Esophagus mucosa (tissue), 1 donor: ENCODE measurements around the gene PHACTR3. TPM values are rescaled to one million over a fixed set of nuclear protein-coding genes. Genes with fewer than 3 reads are reported as not detected.

Source experiments
- ATAC-seq: fragments of 200-7000 bp; cut with Tn5 transposase; one replicate; pipeline ENCODE4 v1.9.1; 2020
- total RNA-seq: library from RNA; stranded (reverse); gene quantifications from one replicate; pipeline ENCODE4 v1.2.4, GENCODE V29; 2023
- donor health status: DM: yes; HTN: yes; CAD: no.

Gene PHACTR3
- total RNA-seq, 1 donor from 2014 or later: not detected

DNA sequence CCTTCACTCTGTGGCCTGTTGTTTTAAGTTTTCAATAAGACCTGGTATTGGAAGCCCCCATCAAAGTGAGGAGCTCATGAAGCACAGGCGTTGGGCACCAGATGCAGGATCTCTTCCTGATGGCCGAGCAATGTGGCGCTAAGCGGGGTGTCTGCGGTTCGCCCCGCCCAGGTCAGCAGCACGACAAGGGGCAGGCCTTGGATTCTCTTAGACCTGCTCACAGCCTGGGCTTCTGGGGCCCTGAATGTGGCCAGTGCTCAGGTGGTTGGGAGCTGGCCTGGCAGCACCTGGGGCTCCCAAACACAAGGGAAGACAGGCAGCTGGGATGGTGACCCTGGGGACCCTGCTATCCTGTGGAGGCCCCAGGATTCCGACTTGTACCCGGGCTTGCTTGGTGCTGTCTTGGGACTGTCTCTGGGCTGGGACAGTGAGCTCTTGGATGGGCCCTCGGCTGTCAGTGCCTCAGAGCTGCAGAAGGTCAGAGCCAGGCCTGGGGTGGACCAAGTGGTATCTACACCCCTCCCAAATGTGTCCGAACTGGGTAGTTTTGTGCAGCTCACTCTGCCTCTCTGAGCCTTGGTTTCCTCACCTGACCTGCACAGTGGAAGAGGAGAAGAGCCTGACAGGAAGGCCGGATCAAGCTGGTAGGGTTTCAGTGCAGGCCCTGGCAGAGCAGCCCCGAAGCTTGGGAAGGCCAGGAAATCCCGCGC lies 69.1 kb downstream of the PHACTR3 start:
- no peak for ATAC-seq

DNA sequence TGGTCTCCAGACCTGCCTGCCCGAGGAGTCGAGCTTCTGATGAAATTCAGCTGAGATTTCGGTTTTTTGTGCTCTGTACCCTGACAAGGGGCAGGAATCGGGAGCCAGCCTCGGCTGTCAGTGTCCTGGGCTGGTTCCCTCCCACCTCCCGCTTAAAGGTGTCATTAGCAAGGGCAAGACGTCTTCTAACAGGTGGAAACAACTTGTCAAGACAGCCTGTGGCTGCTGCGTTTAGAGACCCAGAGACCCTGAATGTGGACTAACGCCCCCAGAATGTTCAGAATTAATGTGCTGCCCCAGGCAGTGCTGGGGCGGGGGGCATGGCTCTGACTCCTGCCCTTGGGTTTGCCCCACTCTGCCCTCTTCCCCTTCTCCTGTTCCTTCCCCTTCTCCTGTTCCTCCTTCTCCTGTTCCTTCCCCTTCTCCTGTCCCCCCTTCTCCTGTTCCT lies 69.7 kb downstream of the PHACTR3 start:
- no peak for ATAC-seq

DNA sequence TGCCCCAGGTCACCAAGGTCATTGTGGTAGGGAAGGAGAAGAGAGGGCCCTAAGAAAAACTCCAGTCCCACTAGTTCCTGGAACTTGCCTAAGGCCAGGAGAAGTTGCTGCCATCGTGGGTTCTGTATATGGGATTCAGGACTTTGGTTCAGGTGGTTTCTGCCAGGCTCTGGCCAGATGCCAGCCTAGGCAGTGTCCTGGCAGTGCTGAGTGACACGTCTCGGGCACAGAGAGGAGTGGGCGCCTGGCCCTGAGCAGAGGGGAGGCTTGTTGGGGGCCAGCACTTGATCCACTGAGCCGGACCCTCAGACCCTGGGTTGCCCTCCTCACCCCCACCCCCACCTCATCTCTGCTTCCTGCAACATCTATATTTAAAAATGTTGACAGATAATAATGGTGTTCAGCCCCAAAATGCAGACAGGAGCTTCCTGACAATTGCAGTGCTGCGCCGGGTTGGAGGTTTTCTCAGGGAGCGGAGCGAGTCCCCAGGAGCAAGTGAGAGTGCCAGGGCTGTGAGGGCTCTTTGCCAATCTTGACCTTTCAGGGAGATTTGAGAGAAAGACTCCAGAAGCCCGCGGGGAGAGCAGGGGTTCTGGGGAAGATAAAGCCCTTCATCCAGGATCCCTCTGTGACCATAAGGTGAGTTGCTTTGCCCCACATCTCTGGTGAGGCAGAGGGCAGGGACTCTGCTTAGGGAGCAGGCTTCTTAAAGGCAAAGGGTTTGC lies 71.9 kb downstream of the PHACTR3 start:
- no peak for ATAC-seq

DNA sequence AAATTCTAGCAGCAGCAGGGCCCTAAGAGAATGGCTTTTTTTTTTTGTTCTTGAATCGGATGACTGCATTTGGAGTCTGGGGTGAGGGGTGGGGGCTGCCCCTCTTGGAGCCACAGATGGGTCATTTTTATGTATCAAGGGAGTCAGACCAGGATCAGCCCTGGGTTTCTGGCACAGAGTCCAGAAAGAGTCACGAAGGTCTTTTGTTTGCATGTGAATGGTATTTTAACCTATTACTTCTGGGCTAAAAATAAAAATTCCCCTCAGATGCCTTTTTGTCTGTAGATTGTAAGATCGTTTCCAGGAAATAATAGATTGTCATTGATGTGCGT lies 72.5 kb downstream of the PHACTR3 start:
- no peak for ATAC-seq

DNA sequence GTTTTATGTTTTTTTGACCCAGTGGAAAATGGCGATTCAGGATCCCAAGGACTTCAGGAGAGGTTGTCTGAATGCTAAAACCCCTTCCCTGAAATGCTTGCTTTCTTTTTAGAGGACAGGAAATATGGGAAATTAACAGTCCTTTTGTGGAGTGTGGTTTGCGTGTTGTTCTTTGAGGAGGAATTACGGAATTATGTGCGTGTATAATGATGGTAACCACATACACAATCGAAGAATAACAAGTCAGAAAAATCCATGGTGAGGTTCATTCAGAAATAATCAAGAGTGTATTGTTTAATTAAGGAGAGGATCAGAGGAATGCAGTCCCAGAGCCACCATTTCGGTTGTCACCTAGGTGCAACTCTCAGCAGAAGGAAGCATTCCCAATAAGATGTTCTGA lies 73.2 kb downstream of the PHACTR3 start:
- no peak for ATAC-seq

DNA sequence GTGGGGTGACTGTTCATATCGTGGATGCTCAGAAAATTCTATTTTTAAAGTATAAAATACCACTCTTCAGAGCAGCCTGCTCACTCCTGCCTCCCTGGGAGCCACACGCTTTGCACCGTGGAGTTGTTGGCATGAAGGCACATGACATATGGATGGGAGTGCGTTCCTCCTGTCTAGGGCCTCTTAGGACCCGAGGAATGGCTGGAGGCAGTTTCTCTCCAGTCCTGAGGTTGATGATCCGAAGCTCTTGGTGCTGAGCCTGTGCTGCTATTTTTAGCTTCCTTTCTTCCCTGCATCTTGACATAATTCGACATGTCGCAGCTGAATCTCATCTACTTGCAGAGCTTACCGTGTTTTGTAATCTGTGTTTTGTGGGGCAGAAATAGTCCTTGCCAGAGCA lies 73.9 kb downstream of the PHACTR3 start:
- no peak for ATAC-seq

DNA sequence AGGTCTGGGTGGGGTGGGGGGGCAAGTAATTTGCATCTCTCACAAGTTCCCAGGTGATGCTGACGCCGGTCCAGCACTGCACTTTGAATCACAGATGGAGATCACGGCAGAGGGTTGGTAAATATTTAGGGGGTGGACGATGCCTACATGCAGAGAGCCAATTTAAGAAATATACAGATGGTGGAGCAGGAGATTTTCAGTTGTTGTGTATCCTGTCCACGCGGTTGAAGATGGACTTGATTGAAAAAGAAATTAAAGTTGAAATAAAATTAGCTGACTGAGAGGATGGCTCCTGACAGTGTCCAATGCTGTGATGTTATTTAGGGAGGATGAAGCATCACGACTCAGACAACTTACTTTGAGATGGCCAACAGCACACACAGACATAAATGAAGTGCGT lies 74.6 kb downstream of the PHACTR3 start:
- ATAC-seq: no peak

DNA sequence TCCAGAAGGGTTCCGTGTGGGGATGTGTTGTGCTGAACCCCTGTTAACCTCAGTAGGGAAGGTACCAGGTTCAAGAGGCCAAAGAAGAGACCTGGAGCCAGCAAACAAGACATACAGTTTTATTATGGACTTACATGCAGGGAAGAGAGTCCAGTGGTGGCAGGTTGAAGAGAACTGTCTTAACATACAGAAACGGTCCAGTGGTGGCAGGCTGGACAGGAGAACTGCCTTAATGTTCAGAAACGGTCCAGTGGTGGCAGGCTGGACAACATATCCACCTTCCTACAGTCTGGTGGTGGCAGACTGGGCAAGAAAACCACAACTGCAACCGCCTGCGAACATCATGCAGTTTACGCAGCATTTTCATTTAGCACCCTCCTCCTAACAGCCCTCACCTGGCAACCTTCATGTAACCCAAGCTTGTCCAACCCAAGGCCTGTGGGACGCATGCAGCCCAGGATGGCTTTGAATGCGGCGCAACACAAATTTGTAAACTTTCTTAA lies 75.9 kb downstream of the PHACTR3 start:
- ATAC-seq: no peak

DNA sequence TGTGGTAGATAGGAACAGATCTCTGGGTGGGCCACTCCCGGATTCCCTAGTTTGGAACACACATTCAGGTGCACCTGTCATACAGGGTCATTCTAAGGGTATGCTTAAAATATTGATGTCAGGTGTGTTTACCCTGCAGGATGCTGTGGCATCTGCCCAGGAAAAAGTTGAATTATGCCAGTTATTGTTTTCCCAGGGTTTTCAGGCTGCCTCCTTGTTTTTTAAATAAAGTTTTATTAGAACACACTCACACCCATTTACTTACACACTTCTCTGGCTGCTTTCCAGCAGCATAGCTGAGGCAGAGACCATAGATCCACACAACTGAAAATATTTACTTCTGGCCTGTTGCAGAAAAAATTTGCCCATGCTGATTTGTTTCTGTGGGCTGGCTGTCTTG lies 76.5 kb downstream of the PHACTR3 start:
- ATAC-seq: no peak

DNA sequence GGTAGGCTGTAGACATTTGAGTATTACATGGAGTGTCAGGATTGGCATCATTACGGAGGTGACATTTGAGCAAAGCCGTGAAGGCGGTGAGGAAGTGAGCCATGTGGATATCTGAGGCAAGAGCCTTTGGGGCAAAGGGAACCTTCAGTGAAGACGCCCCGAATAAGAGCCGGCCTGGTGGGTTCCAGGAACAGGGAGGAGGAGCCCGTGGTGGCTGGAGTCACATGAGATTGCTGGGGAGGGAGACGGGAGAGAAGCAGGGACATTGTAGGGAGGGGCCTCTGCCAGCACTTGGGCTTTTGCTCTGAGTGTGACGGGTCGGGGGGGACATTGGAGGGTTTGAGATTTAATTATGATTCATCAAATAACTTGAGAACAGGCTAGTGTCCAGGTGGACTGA lies 78.3 kb downstream of the PHACTR3 start:
- no peak for ATAC-seq

DNA sequence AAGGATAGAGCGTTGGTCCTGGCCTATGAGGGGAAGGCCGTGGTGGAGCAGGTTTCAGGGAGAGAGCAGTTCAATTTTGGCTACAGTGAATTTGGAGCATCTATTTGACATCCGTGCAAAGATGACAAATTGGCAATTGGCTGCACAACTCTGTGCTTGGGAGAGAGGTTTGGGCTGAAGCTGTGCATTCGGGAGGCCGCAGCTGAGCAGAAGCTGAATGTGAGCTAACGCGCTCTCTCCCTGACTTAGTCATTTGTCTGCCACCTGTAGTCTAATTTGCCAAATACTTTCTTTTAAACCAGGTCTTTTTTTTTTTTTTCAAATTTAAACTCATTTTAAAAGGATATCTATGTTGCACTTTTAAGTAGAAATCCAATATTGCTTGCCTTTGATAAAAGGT lies 78.8 kb downstream of the PHACTR3 start:
- no peak for ATAC-seq

DNA sequence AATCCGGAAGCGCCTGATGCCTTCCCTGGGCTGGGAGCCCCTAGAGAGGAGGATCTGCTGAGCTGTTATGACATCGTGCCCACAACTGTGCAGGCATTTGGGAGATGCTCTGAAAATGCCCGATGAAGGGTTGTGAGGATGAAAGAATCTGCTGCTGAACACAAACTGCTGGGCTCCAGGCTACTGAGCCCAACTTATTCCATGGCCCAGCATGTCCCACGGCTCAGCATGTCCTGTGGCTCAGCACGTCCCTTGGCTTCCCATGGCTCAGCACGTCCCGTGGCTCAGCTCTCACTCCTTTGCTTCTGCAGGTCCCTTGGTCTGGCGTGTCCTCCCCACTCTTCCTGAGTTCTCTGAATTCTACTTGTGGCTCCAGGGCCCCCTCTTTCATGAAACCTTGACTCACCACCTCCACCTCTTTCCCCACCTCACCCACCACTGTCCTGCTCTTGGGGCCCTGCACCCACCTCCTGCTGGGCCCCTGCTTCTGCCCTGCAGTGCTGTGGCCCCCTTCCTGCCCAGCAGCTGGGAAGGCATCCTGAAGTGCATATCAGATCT lies 80.4 kb downstream of the PHACTR3 start:
- ATAC-seq: no peak

DNA sequence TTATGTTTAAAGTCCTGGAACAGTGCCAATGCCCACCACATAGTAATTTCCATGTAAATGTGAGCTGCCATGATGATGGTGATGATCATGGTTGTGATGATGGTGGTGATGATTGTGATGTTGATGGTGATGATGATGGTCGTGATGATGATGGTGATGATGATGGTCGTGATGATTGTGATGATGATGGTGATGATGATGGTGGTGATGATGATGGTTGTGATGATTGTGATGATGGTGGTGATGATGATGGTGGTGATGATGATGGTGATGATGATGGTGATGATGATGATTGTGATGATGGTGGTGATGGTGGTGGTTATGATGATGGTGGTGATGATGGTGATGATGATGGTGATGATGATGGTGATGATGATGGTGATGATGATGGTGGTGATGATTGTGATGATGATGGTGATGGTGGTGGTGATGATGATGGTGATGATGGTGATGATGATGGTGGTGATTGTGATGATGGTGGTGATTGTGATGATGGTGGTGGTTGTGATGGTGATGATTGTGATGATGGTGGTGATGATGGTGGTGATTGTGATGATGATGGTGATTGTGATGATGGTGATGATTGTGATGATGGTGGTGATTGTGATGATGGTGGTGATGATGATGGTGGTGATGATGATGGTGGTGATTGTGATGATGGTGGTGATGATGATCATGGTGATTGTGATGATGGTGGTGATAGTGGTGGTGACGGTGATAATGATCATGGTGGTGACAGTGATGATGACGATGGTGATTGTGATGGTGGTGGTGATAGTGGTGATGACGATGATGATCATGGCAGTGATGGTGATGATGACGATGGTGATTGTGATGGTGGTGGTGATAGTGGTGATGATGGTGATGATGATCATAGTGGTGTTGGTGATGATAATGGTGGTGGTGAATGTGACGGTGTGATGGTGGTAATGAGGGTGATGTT lies 82.3 kb downstream of the PHACTR3 start:
- no peak for ATAC-seq

DNA sequence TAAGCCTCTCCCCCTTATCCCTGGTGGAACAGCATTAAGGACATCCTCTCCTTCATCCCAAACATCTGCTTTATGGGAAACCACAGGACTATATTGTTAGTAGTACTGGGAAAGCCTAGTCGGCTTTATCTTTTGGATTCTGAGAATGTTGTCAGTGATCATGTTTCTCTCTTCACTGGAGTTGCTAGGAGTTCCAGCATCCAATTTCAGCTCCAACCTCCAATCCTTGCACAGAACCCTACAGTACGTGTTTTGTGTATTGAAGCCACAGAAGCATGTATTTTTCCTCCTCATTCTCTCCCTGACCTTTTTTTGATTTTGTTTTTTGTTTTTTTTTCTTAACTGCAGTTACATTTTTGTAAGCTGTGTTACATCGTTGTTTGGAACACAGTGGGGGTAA lies 84.0 kb downstream of the PHACTR3 start:
- ATAC-seq: no peak

DNA sequence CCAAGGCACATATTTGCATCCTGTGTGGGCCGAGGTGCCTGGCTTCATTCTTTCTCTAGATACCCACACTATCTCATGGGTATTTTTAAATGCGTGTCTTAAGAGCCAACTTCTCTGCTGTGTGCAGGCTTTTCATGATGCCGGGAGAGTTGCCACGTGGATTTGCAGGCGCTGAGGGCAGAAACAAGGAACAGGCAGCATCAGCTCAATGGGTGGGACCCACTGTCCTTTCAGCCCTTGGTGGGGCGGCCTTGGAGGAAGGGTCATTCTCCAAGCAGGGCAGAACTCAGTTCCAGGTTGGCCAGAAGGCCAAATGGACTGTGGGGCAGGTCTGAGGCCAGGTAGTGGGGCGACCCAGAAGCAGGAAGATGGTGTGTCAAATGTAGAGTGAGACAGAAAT lies 84.7 kb downstream of the PHACTR3 start:
- ATAC-seq: no peak

DNA sequence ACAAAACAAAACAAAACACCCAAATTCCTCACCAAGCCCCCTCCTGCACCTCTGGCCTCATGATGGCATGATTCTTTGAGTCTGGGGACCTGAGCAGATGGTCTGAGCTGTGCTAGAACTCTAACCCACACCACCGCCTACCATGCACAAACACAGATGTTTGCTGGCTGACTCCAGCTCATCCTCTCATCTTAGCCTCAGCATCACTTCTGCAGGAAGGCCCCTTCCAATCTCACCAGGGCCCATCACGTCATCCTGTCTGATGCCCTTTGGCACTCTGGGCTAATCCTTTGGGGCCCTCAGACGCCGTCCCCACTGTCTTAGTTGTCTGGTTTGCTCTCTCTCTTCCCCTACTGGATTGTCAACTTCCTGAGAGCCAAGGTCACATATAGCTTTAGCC lies 85.8 kb downstream of the PHACTR3 start:
- no peak for ATAC-seq

DNA sequence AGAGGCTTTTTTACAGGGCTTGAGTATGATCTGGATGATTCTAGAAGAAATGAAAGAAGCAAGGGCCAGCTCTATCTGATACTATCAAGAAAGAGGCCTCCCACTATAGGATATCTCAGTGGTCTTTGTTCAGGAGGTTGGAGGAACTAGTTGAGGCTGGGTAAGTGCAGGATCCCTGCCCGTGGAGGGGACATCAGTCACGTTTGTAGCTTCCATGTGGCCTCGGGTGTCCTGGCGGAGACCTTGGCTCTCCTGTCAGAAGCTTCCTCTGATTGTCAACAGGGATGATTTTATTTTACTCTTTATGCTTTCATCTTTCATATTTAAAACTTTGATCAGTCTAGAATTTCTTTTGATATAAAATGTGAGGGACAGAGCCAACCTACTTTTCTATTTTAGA lies 86.6 kb downstream of the PHACTR3 start:
- no peak for ATAC-seq

DNA sequence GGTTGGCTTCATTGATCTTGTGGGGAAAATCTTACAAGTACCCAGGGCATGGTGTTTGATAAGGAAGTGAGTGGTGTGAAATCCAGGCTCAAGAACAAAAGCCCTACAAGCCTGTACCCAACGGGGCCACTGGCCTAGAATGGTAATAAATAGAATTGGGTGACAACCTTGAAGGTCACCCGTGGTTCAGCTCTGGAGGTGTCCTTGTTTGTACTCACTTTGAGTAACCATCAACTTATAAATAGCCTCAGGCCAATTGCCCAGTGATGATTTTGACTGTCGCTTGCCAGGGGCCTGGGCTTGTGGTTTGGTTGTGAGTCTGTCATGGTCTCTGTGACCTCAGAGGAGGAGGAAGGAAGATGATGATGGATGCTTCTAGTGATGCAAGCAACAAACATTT lies 87.8 kb downstream of the PHACTR3 start:
- no peak for ATAC-seq

DNA sequence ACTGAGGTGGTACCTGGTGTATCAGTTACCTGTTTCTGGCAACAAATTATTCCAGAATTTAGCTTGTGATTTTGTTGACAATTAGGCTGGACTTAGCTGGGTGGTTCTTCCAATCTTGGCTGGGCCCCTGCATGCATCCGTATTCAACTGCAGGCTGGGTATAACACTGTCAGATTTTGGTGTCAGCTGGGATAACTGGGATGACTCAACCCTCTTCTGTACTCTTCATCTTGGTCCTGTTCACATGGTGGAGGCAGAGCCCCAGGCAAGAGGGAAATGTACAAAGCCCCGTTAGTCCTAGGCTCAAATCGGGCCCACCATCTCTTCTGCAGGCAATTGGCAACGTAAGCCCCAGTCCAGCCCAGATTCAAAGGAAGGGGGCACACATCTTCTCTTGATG lies 89.2 kb downstream of the PHACTR3 start:
- ATAC-seq: no peak

DNA sequence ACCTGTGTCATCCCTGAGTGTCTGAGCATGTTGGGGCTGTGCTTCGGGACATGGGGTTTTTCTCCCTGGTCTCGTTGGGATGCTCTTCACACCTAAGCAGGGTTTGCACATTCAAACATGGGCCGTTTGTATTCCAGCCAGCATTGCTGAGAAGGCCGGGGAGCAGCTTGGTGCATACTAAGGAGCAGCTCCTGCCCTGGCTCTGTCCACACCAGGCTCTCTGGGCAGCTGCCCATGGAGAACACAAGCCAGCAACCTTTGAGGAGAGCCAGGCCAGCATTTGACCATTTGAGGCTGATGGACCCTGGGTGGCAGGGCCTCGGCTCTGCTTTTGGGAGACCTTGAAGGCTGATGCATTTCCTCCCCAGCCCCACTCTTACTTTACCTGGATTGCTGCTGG lies 92.1 kb downstream of the PHACTR3 start:
- no peak for ATAC-seq

DNA sequence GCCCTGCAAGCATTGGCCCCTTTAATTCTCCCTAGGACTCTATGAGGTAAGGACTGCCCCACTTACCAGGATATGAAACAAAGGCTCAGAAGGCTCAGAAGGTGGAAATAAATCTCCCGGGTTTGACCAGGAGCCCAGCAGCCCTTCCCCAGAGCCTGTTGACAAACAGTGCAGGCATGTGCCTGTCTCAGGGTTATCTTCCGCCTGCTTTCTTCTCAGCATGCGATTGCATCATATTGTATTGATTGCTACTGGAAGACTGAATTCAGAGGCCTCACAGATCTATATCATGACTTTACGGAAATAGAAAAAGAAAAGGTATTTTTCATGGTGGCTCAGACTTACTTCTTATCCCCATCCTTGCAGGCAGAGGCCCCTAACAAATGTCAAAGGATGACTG lies 92.7 kb downstream of the PHACTR3 start:
- no peak for ATAC-seq

DNA sequence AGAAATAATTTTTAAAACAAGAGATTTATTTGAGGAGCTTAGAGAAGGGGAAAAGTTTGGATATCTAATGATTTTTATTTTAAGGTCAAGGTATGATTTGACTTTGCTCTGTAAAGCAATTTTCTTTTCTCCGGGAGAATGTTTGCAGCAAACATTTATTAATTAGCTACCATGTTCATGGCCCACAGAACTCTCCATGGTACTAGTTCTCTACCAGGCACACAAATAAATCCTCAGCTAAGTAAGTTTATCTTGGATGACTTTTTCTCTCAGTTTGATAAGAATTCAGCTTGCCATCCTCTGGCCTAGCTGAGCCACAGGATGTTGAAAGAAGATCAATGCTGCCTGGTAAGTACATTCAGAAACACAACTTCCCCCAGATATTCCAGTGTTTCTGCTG lies 94.3 kb downstream of the PHACTR3 start:
- no peak for ATAC-seq

DNA sequence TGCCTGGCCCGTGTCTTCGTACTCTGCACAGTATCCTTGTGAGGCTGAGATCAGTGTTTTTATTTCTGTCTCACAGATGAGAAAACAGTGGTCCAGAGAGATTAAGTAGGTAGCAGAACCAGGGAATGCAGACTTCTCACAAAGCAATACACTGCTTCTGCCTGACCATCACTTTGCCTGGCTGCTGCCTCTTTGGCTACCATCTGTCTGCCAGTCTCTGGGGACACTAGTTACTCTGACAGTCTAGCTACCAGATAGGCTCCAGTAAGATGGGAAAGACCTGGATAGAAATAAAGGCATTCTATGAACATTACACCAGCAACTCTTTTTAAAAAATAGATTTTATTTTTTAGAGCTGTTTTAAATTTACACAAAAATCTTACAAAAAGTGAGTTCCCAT lies 96.9 kb downstream of the PHACTR3 start:
- no peak for ATAC-seq
